HG02884 (cell line): Measurements from ENCODE around the gene PNMA8A.

Experiments used
- ATAC-seq: cut with Tn5 transposase; IDR thresholded peaks from one replicate; pipeline ENCODE4 v1.9.1; 2021; ENCODE audit warnings: mild to moderate bottlenecking, moderate library complexity; ENCODE audit not compliant: unreplicated experiment

PNMA8A gene

DNA sequence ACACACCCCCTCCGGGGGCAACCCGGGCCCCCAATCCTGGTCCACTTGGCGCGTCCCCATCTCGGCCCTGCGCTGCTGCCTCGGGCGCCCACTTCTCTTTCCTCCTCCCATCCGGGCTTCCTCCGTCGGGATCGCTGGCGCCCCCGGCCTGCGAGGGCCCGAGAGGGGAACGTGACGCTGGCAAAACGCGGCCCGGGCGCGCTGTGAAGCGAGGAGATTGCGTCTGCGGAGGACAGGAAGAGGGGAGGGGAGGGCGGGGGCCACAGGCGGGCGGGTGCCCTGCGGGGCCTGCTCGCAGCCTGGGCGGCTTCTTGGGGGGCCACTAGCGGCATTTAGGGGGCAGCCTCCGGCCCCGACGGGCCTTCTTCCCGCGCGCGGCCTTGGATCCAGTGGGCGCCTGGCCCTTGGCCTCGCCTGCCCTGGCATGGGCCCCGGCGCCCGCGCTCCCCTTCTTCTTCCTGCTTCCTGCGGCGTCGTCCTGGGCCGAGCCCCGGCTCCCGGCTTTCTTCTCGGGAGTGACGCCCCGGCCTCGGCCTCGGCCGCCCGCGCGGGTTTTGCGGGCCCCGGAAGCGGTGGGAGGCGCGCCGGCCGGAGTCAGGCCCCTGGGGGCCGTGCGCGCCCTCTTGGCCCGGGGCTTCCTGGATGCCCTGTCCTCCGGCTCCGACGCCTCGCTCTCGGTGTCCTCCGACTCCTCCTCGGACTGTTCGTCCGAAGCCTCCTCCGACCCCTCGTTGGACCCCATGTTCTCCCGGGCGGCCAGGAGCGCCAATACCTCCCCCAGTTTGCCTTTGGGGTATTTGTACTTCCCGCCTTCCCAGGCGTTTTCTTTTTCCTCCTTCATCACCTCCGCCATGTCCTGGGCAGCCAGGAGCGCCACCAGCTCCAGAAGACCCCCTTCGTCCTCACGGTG lies 22.1 kb upstream of the PNMA8A start:
- no peak for ATAC-seq

DNA sequence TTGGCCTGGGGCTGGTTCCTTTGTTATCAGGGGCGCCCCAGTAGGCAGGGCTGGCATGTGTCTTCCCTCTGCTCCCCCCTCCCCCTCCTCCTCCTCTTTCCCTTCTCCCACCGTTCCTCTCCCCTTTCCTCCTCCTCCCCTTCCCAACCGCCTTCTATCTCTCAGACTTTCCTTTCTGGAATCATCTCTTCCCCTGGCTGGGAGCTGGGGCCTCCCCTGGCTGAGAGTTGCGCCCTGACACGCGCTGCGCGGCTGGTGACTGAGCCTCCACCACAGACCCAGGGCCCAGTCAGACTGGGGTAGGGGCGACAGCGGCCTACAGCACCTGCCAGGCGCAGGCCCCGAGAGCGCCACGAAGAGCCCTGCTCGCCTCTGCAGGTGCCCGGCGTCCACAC lies 21.5 kb upstream of the PNMA8A start:
- no peak for ATAC-seq

DNA sequence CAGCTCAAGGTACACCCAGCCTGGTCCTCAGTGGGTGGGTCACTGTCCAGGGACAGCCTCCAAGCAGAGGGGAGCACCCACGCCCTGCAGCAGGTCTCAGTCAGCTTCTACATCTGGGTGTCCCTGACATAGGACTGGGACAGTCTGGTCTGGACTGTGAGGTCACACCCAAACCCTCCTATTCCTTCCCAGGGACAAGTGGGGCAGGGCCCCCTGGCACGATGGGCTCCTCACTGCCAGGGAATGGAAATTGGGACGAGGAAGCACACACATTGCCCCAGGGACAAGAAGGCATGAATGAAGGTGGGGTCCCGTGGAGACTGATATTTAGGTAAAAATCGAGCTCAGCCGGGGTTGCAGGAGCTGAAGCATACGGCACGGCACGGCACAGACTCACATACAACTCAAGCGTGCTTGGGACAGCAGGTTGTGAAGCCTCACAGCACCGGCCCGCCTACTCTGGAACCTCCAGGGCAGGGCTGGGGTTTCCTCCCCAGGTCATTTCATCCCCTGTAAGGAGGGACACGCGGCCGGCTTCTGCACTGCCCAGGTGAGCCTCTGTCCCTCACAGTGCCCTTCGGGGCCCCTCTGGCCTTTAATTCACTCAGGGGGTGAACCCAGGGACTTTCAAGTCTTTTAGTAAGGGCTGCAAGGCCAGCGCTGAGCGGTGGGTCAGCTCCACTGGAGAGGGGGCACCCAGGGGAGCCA lies 20.8 kb upstream of the PNMA8A start:
- no peak for ATAC-seq

DNA sequence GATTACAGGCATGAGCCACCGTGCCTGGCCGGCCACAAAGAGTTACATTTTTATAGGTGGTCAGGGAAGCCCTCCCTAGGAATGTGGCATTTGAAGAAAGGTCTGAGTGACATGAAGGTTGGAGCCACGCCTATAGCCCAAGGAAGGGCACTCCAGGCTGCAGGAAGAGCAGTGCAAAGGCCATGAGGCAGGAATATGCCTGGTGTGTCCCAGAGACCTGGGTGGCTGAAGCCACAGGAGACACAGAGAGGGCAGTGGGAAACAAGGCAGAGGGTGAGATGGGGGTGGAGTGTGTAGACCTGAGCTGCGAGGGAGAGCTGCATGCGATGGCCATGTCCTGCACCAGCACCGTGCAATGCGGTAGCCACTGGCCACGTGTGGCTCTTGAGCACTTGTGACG lies 19.4 kb upstream of the PNMA8A start:
- no peak for ATAC-seq

DNA sequence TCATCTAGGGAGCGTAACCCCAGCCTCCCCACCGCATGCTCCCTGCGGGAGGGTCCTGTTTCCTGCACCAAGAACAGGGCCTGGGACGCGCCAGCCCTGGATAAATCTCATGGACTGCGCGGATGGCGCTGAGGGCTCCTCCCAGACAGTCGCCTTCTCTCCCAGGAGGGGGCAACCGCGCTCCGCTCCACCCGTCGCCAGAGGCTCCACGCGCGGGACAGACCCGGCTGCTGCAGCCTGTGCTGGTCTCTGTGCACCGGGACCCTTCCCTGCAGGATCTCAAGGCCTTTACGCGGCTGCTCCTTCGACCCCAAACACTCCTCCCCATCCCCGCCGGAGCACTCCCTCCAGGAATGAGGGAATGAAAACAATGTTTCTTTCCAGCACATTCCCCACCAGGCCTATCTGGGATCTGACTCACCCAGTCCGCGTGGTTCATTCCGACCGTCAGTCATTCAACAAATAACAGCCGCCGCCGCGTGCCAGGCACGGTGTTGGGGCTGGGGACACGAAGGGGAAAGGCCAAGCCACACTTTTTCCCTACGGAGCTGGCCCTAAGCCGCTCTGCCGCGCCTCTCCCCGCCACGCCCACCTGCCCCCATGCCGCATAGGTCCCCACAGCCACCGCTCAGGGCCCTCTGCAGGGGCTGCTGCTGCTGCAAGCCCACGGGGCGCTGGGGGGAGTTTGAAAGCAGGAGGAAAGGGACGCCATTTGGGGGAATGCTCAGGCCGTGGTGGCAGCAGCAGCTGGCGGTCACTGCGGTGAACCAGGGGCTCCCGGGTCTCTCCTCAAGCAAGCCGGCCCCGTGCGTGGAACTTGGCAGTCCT lies 18.3 kb upstream of the PNMA8A start:
- ATAC-seq, result no peak

DNA sequence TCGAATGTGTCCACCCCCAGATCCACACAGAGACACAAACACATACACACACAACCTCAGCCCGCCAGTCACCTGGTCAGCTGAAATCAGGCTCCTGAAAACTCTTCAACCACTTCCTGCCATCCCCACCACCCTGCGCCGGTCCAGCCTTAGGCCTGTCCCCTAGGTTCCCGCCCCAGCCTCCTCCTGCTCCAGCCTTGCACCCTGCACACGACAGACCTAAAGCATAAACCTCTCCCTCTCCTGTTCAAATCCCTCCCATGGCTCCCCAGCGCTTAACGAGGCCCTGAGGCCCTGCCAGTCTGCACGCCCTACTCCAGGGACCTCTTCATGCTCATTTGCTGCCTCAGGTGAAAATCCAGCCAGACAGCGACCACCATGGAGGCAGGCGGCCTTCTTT lies 17.2 kb upstream of the PNMA8A start:
- ATAC-seq, result no peak

DNA sequence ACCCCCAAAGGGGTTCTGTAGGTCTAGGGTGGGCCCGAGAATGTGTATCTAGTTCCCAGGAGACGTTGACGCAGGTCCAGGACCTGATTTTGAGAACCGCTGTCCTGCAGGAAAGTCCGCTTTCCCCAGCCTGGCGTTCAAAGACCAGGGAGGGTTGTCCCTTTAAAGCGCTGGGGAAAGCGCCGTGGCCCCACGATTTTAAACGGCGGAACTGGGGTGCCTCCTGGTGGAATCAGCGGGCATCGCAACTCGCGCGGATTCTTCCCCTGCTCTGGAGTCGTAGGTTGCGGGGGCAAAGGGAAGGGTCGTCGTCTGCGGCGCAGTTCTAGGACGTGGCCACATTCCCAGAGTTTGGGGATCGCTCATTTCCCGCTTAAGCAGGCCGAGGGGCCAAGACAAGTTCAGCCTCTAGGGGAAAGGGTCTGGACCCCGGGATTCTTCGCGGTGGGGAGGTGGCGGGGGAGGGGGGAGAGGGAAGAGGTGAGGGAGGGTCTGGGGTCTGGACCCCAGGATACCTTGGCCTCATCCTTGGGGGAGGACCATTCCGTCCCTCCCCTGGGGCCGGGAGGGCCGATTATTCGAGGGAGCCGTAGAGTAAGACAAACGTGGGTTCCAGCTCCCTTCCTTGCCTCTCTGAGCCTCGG lies 16.6 kb upstream of the PNMA8A start:
- no peak for ATAC-seq

DNA sequence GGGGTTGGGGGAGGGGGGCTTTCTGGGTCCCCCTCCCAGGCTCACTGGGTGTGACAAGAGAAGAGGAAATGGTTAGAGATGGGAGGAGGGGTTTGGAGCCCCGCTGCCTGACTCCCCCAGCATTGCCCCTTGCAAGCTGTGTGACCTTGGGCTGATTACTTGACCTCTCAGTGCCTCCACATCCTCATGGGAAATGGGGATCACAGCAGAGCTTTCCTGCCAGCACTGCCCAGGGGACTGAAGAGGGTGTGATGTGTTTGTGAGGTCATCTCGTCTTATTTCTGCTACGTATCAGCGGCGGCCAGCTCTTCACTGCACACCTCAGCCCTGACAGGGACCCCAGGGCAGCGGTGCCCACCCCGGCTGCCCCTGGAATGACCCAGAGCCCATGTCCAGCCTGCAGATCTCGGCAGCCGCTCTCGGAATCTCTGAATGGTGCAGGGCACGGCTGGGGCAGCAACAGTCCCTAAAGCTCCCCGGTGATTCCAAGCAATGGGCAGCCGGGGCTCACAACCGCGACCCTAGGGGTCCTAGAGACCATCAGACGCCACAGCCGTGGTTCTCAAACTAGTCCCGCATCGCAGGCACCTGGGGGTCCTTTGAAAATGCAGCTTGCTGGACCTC lies 15.9 kb upstream of the PNMA8A start:
- ATAC-seq, result no peak

DNA sequence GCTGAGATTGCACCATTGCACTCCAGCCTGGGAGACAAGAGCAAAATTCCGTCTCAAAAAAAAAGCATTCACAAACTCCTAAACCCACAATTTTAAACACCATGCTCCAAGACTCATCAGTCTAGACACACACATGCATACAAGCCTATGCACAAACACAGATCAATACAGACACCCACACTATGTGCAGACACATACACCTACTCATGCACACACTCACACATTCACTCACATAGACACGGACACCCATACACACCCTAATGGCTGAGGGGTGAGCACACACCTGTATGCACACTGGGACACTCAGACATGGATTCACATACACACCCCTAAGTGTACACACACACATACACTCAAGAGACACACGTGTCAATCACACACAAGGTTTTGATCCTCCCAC lies 15.0 kb upstream of the PNMA8A start:
- no peak for ATAC-seq

DNA sequence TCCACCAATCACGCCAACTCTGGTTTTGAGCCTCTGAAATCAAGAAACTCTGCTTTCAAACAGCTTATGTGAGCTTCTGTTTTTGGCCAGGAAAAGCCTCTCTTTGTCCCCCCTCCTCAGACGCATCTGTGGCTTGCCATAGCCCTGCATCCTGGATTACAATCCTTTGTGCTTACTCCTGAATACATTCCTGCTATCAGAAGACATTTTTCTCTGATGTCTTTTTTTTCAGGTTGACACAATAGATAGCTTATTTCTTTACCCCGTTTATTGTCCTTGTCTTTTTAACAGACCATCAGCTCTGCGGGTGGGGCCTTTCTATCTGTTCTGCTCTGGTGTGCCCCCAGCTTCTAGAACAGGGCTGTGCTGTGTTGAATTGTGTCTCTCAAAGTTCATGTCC lies 13.3 kb upstream of the PNMA8A start:
- no peak for ATAC-seq

DNA sequence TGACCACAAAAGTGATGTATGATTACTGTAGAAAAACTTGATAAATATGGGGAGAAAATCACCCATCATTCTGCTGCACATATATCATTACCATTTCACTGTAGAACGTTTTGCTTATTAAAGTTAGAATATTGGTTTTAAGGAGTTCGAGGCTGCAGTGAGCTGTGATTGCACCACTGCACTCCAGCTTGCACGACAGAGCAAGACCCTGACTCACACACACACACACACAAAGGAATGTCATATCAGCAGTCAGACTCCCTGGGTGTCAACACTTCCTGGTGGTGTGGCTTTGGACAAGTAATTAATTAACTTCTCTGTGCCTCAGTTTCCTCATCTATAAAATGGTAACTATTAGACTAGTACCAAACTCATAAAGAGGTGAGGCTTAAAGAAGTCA lies 11.3 kb upstream of the PNMA8A start:
- no peak for ATAC-seq

DNA sequence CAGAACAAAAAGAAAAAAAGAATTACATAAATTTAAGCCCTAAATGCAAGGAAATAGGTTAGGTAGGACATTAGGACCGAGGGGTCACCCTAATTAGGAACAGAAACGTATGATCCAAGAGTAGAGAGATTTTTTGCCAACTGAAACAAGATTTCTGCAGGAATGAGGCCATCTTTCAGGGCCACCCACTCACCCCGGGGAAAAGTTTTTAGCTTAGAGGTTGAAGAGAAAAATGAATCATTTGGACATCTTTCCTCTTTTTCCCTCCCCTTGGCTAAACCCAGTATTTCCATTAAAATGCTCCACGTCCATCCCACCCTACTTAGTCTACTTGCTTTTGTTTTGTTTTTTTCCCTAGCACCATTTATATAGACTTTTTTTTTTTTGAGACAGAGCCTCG lies 10.6 kb upstream of the PNMA8A start:
- ATAC-seq, result no peak

DNA sequence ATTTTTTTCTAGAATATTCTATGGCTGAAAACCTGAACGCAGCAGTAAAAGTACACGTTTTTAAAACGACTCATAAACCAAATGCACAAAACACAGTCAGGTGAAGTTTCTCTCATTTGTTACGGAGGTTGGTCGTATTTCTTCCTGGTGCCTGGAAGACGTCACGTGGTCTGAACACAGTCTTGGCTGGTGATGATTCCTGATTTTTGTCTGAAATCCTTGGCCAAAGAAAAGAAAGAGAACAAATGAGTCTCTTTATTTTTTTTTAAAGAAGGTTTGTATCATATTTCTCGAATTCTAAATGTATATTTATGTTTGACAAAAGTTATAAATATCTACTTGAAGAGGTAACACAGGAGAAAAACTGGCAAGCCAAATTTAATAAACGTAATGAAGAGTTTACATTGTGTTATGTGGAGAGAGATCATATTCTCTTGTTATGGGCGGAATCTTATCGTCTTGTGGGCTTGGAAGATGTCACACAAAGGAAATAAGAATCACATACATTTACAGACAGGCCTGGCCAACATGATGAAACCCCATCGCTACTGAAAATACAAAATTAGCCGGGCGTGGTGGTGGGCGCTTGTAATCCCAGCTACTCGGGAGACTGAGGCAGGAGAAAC lies 10.0 kb upstream of the PNMA8A start:
- ATAC-seq, result no peak

DNA sequence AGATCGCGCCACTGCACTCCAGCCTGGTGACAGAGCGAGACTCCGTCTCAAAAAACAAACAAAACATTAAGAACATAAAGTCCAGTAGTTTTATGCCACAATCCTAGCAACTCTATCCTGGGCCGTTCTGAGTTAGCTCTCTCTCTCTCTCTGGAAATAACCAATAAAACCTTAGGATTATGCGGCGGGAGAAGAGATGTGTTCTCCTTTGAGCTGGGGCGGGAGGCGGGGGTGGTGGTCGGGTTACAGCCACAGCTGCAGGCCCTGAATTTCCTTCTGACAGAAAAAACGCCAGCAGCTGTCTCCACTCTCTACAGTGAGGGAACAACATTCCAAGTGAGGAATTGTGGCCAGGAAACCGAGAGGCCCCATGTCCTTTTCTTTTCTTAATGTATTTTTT lies 9.1 kb upstream of the PNMA8A start:
- ATAC-seq, result no peak

DNA sequence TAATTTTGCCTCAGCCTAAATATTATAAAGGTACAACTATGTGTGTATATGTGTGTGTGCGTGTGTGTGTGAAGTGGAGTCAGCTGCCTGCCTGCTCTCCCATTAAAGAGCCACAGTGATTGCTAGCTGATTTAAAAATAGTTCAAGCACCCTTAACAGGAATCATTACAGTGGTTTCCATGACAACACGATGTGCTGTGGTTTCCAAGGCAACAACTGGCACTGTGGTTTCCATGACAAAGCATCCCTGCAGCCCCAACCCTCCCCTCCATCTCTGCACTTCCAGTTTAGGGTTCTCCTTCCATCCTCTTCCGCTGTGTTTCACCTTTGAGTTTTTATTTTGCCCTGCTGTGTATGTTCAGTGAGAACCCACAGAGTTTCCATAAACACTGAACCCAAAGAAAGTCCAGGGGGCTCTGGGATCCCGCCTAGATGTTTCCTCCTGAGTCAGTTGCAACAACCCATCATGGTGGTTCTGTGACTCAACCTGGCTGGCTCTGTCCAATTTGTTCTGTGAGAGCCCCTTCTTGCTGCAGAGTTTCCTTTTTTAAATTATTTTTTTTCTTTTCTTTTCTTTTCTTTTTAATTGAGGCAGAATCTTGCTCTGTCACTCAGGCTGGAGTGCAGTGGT lies 7.1 kb upstream of the PNMA8A start:
- ATAC-seq, result no peak

DNA sequence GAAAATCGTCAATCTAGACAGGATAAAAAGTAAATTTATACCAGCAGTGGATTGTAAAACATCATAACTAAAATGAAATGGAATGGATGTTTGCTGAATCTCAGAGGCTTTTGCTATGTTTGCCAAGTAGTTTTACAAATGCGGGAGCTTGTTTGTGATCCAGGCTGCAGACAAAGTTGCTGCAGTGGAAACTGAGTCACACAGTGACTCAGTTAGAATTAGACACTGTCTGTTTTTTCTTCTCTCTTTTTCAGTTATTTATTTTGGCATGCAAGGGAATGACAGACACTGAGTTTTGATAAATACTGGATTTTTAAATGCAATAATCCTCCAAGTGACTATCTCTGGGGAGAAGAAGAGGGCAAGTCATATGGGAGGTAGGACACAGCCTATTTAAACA lies 4.6 kb upstream of the PNMA8A start:
- no peak for ATAC-seq

DNA sequence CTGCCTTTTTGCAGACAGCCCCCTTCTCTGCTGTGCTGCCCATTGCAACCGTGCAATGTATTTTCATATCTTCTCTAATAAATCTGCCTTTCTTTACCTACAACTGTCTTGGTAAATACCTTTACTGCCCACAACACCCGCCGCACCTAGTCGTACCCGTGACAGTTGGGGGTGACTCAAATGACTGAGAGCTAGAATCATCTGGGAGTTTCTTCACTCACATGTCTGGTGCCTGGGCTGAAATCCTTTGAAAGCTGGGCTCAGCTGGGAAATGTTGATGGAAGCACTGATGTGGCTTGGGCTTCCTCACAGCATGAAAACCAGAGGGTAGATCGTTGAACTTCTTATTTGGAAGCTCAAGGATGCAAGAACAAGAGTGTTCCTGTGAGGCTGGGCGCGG lies 2.8 kb upstream of the PNMA8A start:
- no peak for ATAC-seq

DNA sequence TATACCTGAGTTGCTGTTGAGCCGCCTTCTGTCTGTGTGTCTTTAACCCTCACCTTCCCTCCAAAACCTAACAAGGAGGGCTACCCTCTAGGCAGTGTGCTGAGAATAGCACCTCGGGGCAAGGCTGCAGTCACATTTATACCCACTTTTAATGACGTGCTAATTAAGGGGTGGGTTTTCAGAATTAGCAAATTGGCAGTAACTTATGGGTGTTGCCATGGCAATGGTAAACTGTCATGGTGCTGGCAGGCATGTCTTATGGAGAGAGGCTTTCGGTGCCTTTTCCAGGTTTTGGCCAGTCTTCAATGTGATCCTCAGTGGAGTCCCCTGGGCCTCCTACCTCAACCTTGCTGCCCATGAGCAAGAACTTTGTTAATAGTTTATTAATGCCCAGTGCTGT lies 1.2 kb upstream of the PNMA8A start:
- ATAC-seq, result no peak

DNA sequence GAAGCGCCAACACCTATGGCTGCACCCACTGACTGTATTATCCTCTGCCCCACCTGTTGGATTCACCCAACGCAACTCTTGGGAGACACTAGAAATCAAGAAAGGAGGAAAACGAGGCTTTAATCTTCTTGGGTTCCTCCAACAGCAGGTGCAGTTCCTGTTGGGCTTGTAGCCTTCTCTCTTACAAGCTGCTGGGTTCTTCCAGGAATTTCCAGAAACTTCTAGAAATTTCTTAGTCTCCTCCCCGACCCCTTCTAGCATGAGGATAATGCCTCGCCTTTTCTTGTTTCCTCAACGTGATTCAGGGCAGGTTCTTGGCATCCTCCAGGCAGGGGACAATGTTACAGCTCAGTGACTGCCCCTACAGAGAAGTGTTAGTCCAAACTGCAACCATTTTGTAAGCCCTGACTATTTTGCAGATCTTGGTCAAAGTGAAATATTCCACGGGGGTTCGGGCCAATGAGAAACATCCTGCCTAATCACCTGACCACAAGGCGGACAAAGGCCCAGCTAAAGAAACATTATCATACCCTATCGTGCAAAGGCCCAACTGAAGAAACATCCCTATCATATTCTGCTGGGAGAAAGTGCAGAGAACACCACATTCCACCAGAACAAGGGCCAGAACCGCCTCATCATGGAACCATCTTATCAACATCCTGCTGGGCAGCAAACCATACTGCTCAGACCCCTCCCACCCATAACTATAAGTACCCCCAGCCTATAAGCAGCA lies 614 bp upstream of the PNMA8A start:
- ATAC-seq, result no peak
